Measurements from ENCODE around the gene HMGCL. TPM values are rescaled to one million over a fixed set of nuclear protein-coding genes. Genes with fewer than 3 reads are reported as not detected.

The HMGCL gene
- polyA plus RNA-seq, 1 donor (not counting 4 experiments of a cell fraction or from before 2014, with no cell fraction given), result 24.1 TPM

DNA sequence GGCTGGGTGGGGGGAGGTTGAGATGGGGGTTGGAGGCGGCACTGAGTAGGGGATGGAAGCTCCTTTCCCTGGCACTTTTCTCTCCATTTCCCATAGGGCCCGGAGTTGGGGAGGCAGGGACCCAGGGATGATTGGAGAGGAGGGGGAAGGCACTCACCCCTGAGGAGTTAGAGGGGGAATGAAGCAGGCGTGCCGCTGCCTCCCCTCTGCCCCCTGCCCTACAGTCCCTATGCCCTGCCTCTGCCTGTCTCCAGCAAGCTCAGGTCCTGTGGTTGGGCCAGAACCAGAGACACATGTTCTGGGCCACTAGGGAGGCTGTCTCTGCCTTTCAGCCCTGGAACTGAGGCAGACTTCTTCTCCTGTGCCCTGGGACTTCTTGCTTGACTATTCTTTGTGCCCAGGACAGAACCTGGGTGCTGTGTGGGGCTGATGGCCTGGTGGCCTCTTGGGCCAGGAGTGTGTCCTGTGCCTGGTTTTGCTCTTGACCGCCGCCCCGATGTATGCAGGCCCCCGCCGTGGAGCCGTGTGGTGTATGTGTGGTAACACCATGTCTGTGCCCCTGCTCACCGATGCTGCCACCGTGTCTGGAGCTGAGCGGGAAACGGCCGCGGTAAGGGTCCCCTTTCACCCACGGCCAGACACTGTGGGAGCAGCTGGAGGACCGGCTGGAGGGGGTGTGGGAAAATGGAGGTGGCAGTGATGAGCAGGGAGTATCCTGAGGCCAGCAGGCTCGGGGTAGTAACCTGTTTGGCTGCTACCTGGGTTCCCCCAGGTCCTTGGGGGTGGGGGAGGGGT is 32.9 kb downstream of the HMGCL start:
- no peaks in the 10 kb centered on the region for H3K9me3 ChIP-seq (ENCODE audit: control insufficient read depth, low read depth, low read length)
- no peak overlapping the region for H2AFZ ChIP-seq (ENCODE audit: control insufficient read depth, low read length)
- H3K4me2 ChIP-seq (ENCODE audit: control insufficient read depth, extremely low read depth, insufficient read depth, low read depth, low read length), result peak overlapping the region; percentile 92

DNA sequence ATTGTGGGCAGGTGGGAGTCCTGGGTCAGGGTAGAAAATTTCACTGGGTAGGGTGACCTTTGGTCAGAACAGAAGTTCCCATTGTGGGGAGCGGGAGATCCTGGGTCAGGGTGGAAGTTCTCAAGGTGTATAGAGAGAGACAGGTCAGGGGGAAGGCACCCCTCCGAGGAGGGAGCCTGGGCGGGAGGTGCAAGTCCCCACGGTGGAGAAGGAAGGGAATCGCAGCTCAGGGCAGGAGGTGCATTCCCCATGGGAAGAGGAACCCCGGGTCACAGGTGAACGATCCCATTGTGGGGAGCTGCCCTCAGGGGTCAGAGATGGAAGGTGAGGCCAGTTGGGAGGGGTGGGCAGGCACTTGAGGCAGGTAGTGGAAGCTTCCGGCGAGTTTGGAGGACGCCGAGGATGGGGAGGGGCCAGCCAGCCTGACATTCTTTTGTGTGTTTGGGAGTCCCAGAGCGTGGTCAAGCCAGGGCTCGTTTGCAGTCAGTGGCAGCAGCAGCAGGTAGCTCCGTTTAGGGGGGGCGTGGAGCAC is 33.6 kb downstream of the HMGCL start:
- peaks cover 20 to 29% of the 10 kb centered on the region in 2 experiments for H3K36me3 ChIP-seq (ENCODE audit: control insufficient read depth in 2 of 2, extremely low read depth in 1 of 2, insufficient read depth in 2 of 2, low read length in 2 of 2)
- peak overlapping the region; percentile 61 for H2AFZ ChIP-seq (ENCODE audit: control insufficient read depth, low read length)
- H3K9me3 ChIP-seq (ENCODE audit: control insufficient read depth, low read depth, low read length), result no peaks in the 10 kb centered on the region
- peak; percentile 23 for FAIRE-seq
- peak overlapping the region; percentile 61 to 97 (median 96) for H3K4me3 ChIP-seq (ENCODE audit: control insufficient read depth in 2 of 3, extremely low read depth in 1 of 3, insufficient read depth in 2 of 3, low read depth in 1 of 3, low read length in 3 of 3)
- TF ChIP-seq EZH2 (IDR thresholded peaks at IDR 0.05; ENCODE audit: low read length), result no peak
- TF ChIP-seq, protein P1, sequence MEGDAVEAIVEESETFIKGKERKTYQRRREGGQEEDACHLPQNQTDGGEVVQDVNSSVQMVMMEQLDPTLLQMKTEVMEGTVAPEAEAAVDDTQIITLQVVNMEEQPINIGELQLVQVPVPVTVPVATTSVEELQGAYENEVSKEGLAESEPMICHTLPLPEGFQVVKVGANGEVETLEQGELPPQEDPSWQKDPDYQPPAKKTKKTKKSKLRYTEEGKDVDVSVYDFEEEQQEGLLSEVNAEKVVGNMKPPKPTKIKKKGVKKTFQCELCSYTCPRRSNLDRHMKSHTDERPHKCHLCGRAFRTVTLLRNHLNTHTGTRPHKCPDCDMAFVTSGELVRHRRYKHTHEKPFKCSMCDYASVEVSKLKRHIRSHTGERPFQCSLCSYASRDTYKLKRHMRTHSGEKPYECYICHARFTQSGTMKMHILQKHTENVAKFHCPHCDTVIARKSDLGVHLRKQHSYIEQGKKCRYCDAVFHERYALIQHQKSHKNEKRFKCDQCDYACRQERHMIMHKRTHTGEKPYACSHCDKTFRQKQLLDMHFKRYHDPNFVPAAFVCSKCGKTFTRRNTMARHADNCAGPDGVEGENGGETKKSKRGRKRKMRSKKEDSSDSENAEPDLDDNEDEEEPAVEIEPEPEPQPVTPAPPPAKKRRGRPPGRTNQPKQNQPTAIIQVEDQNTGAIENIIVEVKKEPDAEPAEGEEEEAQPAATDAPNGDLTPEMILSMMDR (optimal IDR thresholded peaks at IDR 0.05 in 1 of 3, IDR thresholded peaks at IDR 0.05 in 1 of 3, conservative IDR thresholded peaks at IDR 0.05 in 1 of 3; ENCODE audit: extremely low read depth in 1 of 3, insufficient read depth in 2 of 3, low read length in 3 of 3), result no peak
- peaks cover 21% of the 10 kb centered on the region for H3K79me2 ChIP-seq (ENCODE audit: control insufficient read depth, insufficient read depth, low read length)
- peaks cover 26% of the 10 kb centered on the region for H3K4me1 ChIP-seq (ENCODE audit: control insufficient read depth, extremely low read depth, insufficient read depth, low read length)
- H3K4me2 ChIP-seq (ENCODE audit: control insufficient read depth, extremely low read depth, insufficient read depth, low read depth, low read length), result peak overlapping the region; percentile 92
- no peak for DNase-seq (ENCODE audit: low read depth, low spot score)
- dilution Hi-C loops (cut with MboI; ENCODE audit: extremely low pct_ligation_motif_present, low sequenced_read_pairs), result no loop called here
- peak overlapping the region; percentile 67 for H3K27ac ChIP-seq (ENCODE audit: control insufficient read depth, insufficient read depth, low read length)
- H3K9ac ChIP-seq (ENCODE audit: control insufficient read depth, extremely low read depth, insufficient read depth, low read length), result peak overlapping the region; percentile 85
- H3K9me1 ChIP-seq (ENCODE audit: control insufficient read depth, extremely low read depth, insufficient read depth, low read length), result no peaks in the 10 kb centered on the region
- no peaks in the 10 kb centered on the region for H3K27me3 ChIP-seq (ENCODE audit: control insufficient read depth, extremely low read depth, insufficient read depth, low read length)
- H4K20me1 ChIP-seq (ENCODE audit: control insufficient read depth, extremely low read depth, insufficient read depth, low read length), result no peaks in the 10 kb centered on the region

More for the DNA sequence above, 32.9 kb downstream of the HMGCL start:
- H3K36me3 ChIP-seq (ENCODE audit: control insufficient read depth in 2 of 2, extremely low read depth in 1 of 2, insufficient read depth in 2 of 2, low read length in 2 of 2), result peaks cover 21 to 29% of the 10 kb centered on the region in 2 experiments
- H3K79me2 ChIP-seq (ENCODE audit: control insufficient read depth, insufficient read depth, low read length), result peaks cover 21% of the 10 kb centered on the region
- no peak overlapping the region for H3K27ac ChIP-seq (ENCODE audit: control insufficient read depth, insufficient read depth, low read length)
- H4K20me1 ChIP-seq (ENCODE audit: control insufficient read depth, extremely low read depth, insufficient read depth, low read length), result no peaks in the 10 kb centered on the region
- H3K4me3 ChIP-seq (ENCODE audit: control insufficient read depth in 2 of 3, extremely low read depth in 1 of 3, insufficient read depth in 2 of 3, low read depth in 1 of 3, low read length in 3 of 3), result peak overlapping the region; percentile 61 to 97 (median 96)
- DNase-seq (ENCODE audit: low read depth, low spot score), result no peak
- TF ChIP-seq, protein P1 (optimal IDR thresholded peaks at IDR 0.05 in 1 of 3, IDR thresholded peaks at IDR 0.05 in 1 of 3, conservative IDR thresholded peaks at IDR 0.05 in 1 of 3; ENCODE audit: extremely low read depth in 1 of 3, insufficient read depth in 2 of 3, low read length in 3 of 3), result no peak
- no peak for TF ChIP-seq EZH2 (IDR thresholded peaks at IDR 0.05; ENCODE audit: low read length)
- H3K27me3 ChIP-seq (ENCODE audit: control insufficient read depth, extremely low read depth, insufficient read depth, low read length), result no peaks in the 10 kb centered on the region
- peak overlapping the region; percentile 85 for H3K9ac ChIP-seq (ENCODE audit: control insufficient read depth, extremely low read depth, insufficient read depth, low read length)
- H3K9me1 ChIP-seq (ENCODE audit: control insufficient read depth, extremely low read depth, insufficient read depth, low read length), result no peaks in the 10 kb centered on the region
- FAIRE-seq, result no peak
- dilution Hi-C loops (cut with MboI; ENCODE audit: extremely low pct_ligation_motif_present, low sequenced_read_pairs), result no loop called here
- H3K4me1 ChIP-seq (ENCODE audit: control insufficient read depth, extremely low read depth, insufficient read depth, low read length), result peaks cover 26% of the 10 kb centered on the region

All from keratinocyte (primary cell).